HG02759 (cell line): ENCODE measurements around the gene RPUSD2.

Experiments used
- ATAC-seq: cut with Tn5 transposase; IDR thresholded peaks from one replicate; pipeline ENCODE4 v1.9.1; 2021; ENCODE audit warnings: mild to moderate bottlenecking, moderate library complexity; ENCODE audit not compliant: unreplicated experiment

RPUSD2 gene

DNA sequence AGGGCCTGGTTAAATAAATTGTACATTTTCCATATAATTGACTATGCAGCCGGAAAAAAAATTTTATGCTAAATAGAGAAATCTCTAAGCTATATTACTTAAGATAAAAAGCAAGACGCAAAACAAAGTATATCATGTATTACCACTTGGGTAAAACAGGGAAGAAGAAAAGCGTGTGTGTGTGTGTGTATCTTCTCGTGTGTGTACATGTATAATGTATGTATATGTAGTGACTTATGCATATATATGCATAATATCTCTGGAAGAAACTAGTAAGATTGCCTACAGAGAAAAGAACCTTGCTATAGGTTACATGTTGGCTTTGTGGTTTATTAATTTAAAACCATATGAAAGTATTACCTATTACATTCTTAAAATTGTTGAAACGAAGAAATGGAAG is 44.0 kb downstream of the RPUSD2 start:
- no peak for ATAC-seq

DNA sequence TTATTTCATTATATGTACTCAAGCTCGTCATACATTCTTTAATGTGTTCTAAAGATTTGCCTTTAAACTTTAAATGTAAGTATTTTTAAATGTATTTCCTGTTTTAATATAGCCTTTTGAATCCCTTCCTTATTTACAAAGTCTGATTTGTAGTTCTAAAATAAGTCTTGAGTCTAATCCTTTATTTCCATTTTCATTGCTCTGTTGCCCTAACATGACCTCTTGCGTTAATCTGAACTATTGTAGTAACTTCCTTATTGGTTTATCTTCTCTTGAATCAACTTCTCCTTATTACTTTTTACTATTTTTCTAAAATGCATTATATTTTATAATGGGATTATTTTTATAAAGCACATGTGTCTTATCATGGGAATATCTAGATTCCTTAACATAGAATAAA is 48.9 kb downstream of the RPUSD2 start:
- ATAC-seq, result no peak

DNA sequence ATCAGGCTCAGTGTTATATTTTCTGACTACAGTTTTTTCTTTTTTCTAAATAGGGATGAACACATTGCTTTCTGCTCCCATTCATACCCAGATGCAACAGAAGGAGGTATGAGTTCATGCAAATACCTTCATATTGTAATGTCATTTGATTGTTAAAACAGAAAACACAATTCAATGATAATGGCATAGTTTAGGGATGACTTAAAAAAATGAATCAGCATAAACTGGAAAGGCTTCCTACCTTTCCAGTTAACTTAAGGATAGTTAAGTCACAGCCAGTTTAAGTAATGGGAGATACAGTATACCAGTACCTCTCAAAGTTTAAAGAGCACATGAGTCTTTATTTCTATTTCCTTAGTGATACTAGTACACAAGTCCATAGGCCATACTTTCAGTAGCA is 49.8 kb downstream of the RPUSD2 start:
- ATAC-seq, result no peak

DNA sequence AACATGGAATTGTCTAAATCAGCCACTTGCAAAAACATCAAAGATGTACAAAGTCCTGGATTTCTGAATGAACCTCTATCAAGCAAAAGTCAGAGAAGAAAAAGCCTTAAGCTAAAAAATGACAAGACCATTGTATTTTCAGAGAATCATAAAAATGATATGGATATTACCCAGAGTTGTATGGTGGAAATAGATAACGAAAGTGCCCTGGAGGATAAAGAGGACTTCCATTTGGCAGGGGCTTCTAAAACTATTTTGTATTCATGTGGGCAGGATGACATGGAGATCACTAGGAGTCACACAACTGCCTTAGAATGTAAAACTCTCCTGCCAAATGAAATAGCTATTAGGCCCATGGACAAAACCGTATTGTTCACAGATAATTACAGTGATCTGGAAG is 54.3 kb downstream of the RPUSD2 start:
- no peak for ATAC-seq
